HepG2 (cell line): ENCODE results near the gene NOX3. TPM values are rescaled to one million over a fixed set of nuclear protein-coding genes. Genes with fewer than 3 reads are reported as not detected.
A peak's percentile ranks its signal among the peaks of the same experiment; 100 is the strongest.

ENCODE experiments used
- ATF7-NPFF ChIP-seq: sonication (generic); formaldehyde crosslinking; IDR thresholded peaks from 2 replicates; pipeline ENCODE4 v1.8.1; 2023; ENCODE audit warnings: mild to moderate bottlenecking, low read depth, missing genetic modification reagents, moderate library complexity
- EED ChIP-seq: sonication (generic); formaldehyde crosslinking; IDR thresholded peaks from 2 replicates; pipeline ENCODE4 v1.5.0; 2020; ENCODE audit warnings: mild to moderate bottlenecking, missing genetic modification reagents
- FUBP1 ChIP-seq: sonication (generic); formaldehyde crosslinking; IDR thresholded peaks from 2 replicates; pipeline ENCODE4 v1.5.1; 2020; ENCODE audit warnings: missing genetic modification reagents, mild to moderate bottlenecking, borderline replicate concordance
- HMG20A ChIP-seq: IDR thresholded peaks from 2 replicates; pipeline ENCODE4 v1.6.1; 2016; ENCODE audit warnings: borderline replicate concordance
- MED1 ChIP-seq: sonication (generic); formaldehyde crosslinking; IDR thresholded peaks from 2 replicates; pipeline ENCODE4 v1.4.0; 2020; ENCODE audit warnings: missing genetic modification reagents
- NCOA1 ChIP-seq: sonication (generic); formaldehyde crosslinking; IDR thresholded peaks from 2 replicates; pipeline ENCODE4 v1.9.0; 2021; ENCODE audit warnings: missing genetic modification reagents
- PRDM4 ChIP-seq: sonication (generic); formaldehyde crosslinking; IDR thresholded peaks from 2 replicates; pipeline ENCODE4 v1.9.0; 2021; ENCODE audit warnings: missing genetic modification reagents, borderline replicate concordance
- ZFX ChIP-seq: sonication (generic); formaldehyde crosslinking; IDR thresholded peaks from 2 replicates; pipeline ENCODE4 v1.4.0; 2020; ENCODE audit warnings: mild to moderate bottlenecking, low read depth, missing genetic modification reagents, moderate library complexity
- ZKSCAN8 ChIP-seq: IDR thresholded peaks from 2 replicates; pipeline ENCODE4 v1.6.1; 2016; ENCODE audit warnings: borderline replicate concordance, missing genetic modification reagents, missing compliant biosample characterization
- ZNF136 ChIP-seq: sonication (generic); formaldehyde crosslinking; IDR thresholded peaks from 2 replicates; pipeline ENCODE4 v1.8.1; 2022; ENCODE audit warnings: low read depth, mild to moderate bottlenecking, moderate library complexity, missing genetic modification reagents
- ZNF451 ChIP-seq: sonication (generic); formaldehyde crosslinking; IDR thresholded peaks from 2 replicates; pipeline ENCODE4 v1.5.0; 2020; ENCODE audit warnings: mild to moderate bottlenecking, missing genetic modification reagents
- ZNF772 ChIP-seq: sonication (generic); formaldehyde crosslinking; IDR thresholded peaks from 2 replicates; pipeline ENCODE4 v1.5.0; 2020; ENCODE audit warnings: mild to moderate bottlenecking, missing genetic modification reagents
- ZNF776 ChIP-seq: sonication (generic); formaldehyde crosslinking; IDR thresholded peaks from 2 replicates; pipeline ENCODE4 v1.4.0; 2020; ENCODE audit warnings: mild to moderate bottlenecking, missing genetic modification reagents
- polyA plus RNA-seq, 8 experiments: library from polyadenylated mRNA; depleted of rRNA in 3 of 8; stranded (reverse) in 7 of 8; unstranded in 1 of 8; fragments of >200 nt; fragmentation: Illumina TruSeq in 4 of 8; extraction: Trizol in 4 of 8; gene quantifications; 2 replicates each; pipeline versions ENCODE4 v1.2.1 to v1.2.3, GENCODE V29; 2011 to 2016; ENCODE audit warnings: low read depth in 4 of 8, missing spikeins in 1 of 8, mixed read lengths in 1 of 8; ENCODE audit not compliant: insufficient read depth in 1 of 8
- total RNA-seq, 5 experiments: library from RNA; depleted of rRNA; stranded (reverse); fragments of >200 nt; fragmentation: Illumina TruSeq; extraction: Trizol; gene quantifications; 2 replicates each; pipeline ENCODE4 v1.2.3, GENCODE V29; 2016; ENCODE audit warnings: low read depth in 1 of 5
- TF ChIP-seq, protein P1 (sequence below), 2 experiments: sonication (generic) in 1 of 2; formaldehyde crosslinking in 1 of 2; IDR thresholded peaks; 2 replicates each; pipeline versions ENCODE4 v1.4.0 to v1.6.1; 2016 to 2020; ENCODE audit warnings: borderline replicate concordance in 1 of 2, low read depth in 1 of 2, mild to moderate bottlenecking in 1 of 2, missing genetic modification reagents in 1 of 2
- TF ChIP-seq, protein P2 (sequence below): sonication (generic); formaldehyde crosslinking; IDR thresholded peaks from 2 replicates; pipeline ENCODE4 v1.4.0; 2020; ENCODE audit warnings: missing genetic modification reagents, borderline replicate concordance

NOX3 gene
- total and polyA plus RNA-seq, 2 of the 13 experiments (the other 11 are each of a cell fraction or from before 2014, with no cell fraction given): 0.09 to 0.18 TPM

GRCh38 chr6:155402656-155403304, 52.9 kb downstream of the NOX3 start (continued):
- TF ChIP-seq EED (CRISPR knock-in tag): no peak
- no peak for TF ChIP-seq ZNF451 (CRISPR knock-in tag)
- TF ChIP-seq HMG20A: peak; percentile 71; the same call in 1 of the 2 replicates
- no peak for TF ChIP-seq ZNF136 (CRISPR knock-in tag)
- TF ChIP-seq FUBP1: no peak
- TF ChIP-seq ZFX (CRISPR knock-in tag): no peak
- peak; percentile 84 for TF ChIP-seq MED1
- TF ChIP-seq PRDM4 (CRISPR knock-in tag): no peak
- TF ChIP-seq NCOA1 (CRISPR knock-in tag): 0 out of 2 replicates have a peak, but pooled peaks have one; percentile 28
- TF ChIP-seq ZNF776 (CRISPR knock-in tag): no peak
- 0 out of 2 replicates have a peak, but pooled peaks have one; percentile 22 for TF ChIP-seq ZKSCAN8 (CRISPR knock-in tag)
- no peak for TF ChIP-seq ZNF772 (CRISPR knock-in tag)
- TF ChIP-seq, protein P1, sequence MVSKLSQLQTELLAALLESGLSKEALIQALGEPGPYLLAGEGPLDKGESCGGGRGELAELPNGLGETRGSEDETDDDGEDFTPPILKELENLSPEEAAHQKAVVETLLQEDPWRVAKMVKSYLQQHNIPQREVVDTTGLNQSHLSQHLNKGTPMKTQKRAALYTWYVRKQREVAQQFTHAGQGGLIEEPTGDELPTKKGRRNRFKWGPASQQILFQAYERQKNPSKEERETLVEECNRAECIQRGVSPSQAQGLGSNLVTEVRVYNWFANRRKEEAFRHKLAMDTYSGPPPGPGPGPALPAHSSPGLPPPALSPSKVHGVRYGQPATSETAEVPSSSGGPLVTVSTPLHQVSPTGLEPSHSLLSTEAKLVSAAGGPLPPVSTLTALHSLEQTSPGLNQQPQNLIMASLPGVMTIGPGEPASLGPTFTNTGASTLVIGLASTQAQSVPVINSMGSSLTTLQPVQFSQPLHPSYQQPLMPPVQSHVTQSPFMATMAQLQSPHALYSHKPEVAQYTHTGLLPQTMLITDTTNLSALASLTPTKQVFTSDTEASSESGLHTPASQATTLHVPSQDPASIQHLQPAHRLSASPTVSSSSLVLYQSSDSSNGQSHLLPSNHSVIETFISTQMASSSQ (IDR thresholded peaks at IDR 0.05; ENCODE audit: low read depth): 0 out of 2 replicates have a peak, but pooled peaks have one; percentile 16
- TF ChIP-seq, protein P1 (CRISPR knock-in tag; IDR thresholded peaks at IDR 0.05; ENCODE audit: borderline replicate concordance): peak; percentile 60; the same call in 1 of the 2 replicates
- TF ChIP-seq, protein P2, sequence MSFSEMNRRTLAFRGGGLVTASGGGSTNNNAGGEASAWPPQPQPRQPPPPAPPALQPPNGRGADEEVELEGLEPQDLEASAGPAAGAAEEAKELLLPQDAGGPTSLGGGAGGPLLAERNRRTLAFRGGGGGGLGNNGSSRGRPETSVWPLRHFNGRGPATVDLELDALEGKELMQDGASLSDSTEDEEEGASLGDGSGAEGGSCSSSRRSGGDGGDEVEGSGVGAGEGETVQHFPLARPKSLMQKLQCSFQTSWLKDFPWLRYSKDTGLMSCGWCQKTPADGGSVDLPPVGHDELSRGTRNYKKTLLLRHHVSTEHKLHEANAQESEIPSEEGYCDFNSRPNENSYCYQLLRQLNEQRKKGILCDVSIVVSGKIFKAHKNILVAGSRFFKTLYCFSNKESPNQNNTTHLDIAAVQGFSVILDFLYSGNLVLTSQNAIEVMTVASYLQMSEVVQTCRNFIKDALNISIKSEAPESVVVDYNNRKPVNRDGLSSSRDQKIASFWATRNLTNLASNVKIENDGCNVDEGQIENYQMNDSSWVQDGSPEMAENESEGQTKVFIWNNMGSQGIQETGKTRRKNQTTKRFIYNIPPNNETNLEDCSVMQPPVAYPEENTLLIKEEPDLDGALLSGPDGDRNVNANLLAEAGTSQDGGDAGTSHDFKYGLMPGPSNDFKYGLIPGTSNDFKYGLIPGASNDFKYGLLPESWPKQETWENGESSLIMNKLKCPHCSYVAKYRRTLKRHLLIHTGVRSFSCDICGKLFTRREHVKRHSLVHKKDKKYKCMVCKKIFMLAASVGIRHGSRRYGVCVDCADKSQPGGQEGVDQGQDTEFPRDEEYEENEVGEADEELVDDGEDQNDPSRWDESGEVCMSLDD: no peak
- no peak for TF ChIP-seq ATF7-NPFF
